ENCODE results near the gene CCNY. TPM values are rescaled to one million over a fixed set of nuclear protein-coding genes. Genes with fewer than 3 reads are reported as not detected.
A peak's percentile ranks its signal among the peaks of the same experiment; 100 is the strongest.

Gene CCNY
- total RNA-seq, 3 donors from 2014 or later, result 48.6 to 64.4 (median 51.5) TPM

DNA sequence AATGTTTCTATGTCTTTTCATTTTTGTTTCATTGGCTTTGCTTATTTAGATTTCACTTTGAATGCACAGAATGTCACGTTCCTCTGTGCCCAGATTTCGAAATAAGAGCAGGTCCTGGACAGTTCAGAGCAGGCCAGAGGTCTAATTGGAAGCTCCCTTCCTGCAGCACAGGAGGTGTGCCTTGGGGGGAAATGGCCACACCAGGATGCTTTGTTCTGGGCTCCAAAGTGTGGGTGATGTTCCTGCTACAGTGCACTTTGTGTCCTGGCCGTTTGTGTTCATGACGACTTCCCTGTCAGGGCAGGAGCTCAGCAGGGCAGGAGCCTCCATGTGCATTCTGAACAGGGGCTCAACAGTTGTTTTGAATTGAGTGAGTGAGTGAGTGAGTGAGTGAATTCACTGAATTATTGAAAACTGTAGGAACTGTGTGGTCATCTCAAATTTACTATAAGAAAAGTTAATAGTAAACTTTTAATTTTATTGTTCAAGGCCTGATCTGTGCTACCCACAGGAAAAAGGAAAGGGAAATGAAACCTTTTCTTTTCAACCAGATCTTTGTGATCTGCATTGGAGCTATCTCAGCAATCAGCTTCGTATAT is 159.3 kb downstream of the CCNY start:
- Histone ChIP-seq H3K36me3 (ENCODE audit: low read depth) (no peaks in the 10 kb centered on the region), H3K9me3 (no peaks in the 10 kb centered on the region), H3K4me3 (no peak overlapping the region), H3K4me1 (ENCODE audit: low read depth) (peaks cover 15% of the 10 kb centered on the region)
- TF ChIP-seq, protein P1, sequence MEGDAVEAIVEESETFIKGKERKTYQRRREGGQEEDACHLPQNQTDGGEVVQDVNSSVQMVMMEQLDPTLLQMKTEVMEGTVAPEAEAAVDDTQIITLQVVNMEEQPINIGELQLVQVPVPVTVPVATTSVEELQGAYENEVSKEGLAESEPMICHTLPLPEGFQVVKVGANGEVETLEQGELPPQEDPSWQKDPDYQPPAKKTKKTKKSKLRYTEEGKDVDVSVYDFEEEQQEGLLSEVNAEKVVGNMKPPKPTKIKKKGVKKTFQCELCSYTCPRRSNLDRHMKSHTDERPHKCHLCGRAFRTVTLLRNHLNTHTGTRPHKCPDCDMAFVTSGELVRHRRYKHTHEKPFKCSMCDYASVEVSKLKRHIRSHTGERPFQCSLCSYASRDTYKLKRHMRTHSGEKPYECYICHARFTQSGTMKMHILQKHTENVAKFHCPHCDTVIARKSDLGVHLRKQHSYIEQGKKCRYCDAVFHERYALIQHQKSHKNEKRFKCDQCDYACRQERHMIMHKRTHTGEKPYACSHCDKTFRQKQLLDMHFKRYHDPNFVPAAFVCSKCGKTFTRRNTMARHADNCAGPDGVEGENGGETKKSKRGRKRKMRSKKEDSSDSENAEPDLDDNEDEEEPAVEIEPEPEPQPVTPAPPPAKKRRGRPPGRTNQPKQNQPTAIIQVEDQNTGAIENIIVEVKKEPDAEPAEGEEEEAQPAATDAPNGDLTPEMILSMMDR (IDR thresholded peaks at IDR 0.05), result no peak
- peak; percentile 62 for ATAC-seq
- intact Hi-C loops (cut with DNase I, micrococcal nuclease), result no loop called here
- DNase-seq, result no peak

- H3K4me1 ChIP-seq (ENCODE audit: low read depth), result peaks cover 8% of the 10 kb centered on the region
- ATAC-seq, result peak; percentile 28
- H3K4me3 ChIP-seq, result no peak overlapping the region
- TF ChIP-seq, protein P1 (IDR thresholded peaks at IDR 0.05), result no peak
- intact Hi-C loops (cut with DNase I, micrococcal nuclease), result no loop called here
- H3K9me3 ChIP-seq, result no peaks in the 10 kb centered on the region
- H3K36me3 ChIP-seq (ENCODE audit: low read depth), result no peaks in the 10 kb centered on the region
- no peak for DNase-seq
These were observed 161.6 kb downstream of the CCNY start for GRCh38 chr10:35497909-35498308.

DNA sequence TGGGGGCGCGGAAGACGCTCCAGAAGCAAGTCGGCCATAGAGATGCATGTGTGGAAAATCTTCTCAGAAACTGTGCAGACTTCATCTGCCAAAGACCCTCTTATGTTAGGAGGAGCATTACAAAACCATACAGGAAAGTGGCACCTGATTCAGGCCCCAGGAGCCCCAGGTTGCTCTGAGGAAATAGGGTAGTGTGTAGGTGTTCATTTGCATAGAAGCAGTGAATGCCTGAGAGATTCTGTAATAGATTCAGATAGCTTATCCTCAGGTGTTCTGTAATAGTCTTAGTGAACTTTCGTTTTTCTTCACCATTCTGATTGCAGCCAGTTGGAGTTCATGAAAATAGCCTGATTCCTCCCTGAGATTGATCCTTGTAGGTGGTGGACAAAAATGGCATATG is 162.4 kb downstream of the CCNY start:
- Histone ChIP-seq H3K36me3 (ENCODE audit: low read depth) (no peaks in the 10 kb centered on the region), H3K4me3 (no peak overlapping the region), H3K9me3 (no peaks in the 10 kb centered on the region), H3K4me1 (ENCODE audit: low read depth) (peaks cover 4% of the 10 kb centered on the region)
- TF ChIP-seq, protein P1 (IDR thresholded peaks at IDR 0.05), result no peak
- ATAC-seq (peak; percentile 34), DNase-seq (no peak)
- intact Hi-C loops (cut with DNase I, micrococcal nuclease), result no loop called here

- Histone ChIP-seq H3K4me3 (no peak overlapping the region), H3K36me3 (ENCODE audit: low read depth) (no peaks in the 10 kb centered on the region), H3K4me1 (ENCODE audit: low read depth) (peaks cover 5% of the 10 kb centered on the region), H3K9me3 (no peaks in the 10 kb centered on the region)
- ATAC-seq (no peak), DNase-seq (no peak)
- TF ChIP-seq, protein P1 (IDR thresholded peaks at IDR 0.05), result no peak
- intact Hi-C loops (cut with DNase I, micrococcal nuclease), result no loop called here
These were observed 165.6 kb downstream of the CCNY start for GRCh38 chr10:35501923-35502322.

- no peak for DNase-seq
- intact Hi-C loops (cut with DNase I, micrococcal nuclease), result no loop called here
- ATAC-seq, result no peak
These were observed 166.4 kb downstream of the CCNY start for GRCh38 chr10:35502692-35503091.

More at GRCh38 chr10:35502692-35503091, 166.4 kb downstream of the CCNY start:
- H3K9me3 ChIP-seq, result no peaks in the 10 kb centered on the region
- TF ChIP-seq, protein P1 (IDR thresholded peaks at IDR 0.05), result no peak
- no peak overlapping the region for H3K4me3 ChIP-seq
- H3K4me1 ChIP-seq (ENCODE audit: low read depth), result peaks cover 5% of the 10 kb centered on the region
- H3K36me3 ChIP-seq (ENCODE audit: low read depth), result no peaks in the 10 kb centered on the region

Measured in mucosa of descending colon (tissue), 3 donors.